Prostate gland (tissue), 2 donors: ENCODE measurements around the gene NAA80.

Experiments used
- POLR2A ChIP-seq: fragments of 450-650 bp; IDR thresholded peaks from one replicate; pipeline ENCODE4 v1.6.1; 2016; ENCODE audit warnings: antibody characterized with exemption, mild to moderate bottlenecking
- POLR2AphosphoS5 ChIP-seq: sonication (generic); formaldehyde crosslinking; IDR thresholded peaks from one replicate; pipeline ENCODE4 v1.6.1; 2017; ENCODE audit warnings: antibody characterized with exemption
- TF ChIP-seq, protein P1 (sequence below), 4 experiments: fragments of 200-600 bp in 2 of 4; fragments of 450-650 bp in 2 of 4; sonication (generic) in 2 of 4; IDR thresholded peaks; 1 replicate in 3 of 4; 2 replicates in 1 of 4; pipeline ENCODE4 v1.5.1; 2016 to 2019; ENCODE audit warnings: antibody characterized with exemption in 4 of 4, mild to moderate bottlenecking in 2 of 4, moderate library complexity in 2 of 4

DNA sequence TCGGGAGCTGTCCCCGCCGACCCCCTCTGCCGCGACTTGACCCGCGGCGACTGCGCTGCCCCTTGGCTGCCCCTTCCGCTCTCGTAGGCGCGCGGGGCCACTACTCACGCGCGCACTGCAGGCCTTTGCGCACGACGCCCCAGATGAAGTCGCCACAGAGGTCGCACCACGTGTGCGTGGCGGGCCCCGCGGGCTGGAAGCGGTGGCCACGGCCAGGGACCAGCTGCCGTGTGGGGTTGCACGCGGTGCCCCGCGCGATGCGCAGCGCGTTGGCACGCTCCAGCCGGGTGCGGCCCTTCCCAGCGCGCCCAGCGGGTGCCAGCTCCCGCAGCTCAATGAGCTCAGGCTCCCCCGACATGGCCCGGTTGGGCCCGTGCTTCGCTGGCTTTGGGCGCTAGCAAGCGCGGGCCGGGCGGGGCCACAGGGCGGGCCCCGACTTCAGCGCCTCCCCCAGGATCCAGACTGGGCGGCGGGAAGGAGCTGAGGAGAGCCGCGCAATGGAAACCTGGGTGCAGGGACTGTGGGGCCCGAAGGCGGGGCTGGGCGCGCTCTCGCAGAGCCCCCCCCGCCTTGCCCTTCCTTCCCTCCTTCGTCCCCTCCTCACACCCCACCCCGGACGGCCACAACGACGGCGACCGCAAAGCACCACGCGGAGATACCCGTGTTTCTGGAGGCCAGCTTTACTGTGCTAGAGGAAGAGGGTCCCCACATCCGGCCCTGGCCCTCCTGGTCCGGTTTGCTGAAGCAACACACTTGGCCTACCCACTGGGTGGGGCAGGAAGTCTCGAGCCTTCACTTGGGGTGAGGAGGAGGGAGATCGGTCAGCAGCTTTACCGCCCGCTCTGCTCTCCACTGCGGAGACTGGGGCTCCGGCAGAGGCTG, 41.5 kb upstream of the NAA80 start, which contains the start of gene RASSF1:
- TF ChIP-seq POLR2A (no peak), POLR2AphosphoS5 (no peak)
- TF ChIP-seq, protein P1, sequence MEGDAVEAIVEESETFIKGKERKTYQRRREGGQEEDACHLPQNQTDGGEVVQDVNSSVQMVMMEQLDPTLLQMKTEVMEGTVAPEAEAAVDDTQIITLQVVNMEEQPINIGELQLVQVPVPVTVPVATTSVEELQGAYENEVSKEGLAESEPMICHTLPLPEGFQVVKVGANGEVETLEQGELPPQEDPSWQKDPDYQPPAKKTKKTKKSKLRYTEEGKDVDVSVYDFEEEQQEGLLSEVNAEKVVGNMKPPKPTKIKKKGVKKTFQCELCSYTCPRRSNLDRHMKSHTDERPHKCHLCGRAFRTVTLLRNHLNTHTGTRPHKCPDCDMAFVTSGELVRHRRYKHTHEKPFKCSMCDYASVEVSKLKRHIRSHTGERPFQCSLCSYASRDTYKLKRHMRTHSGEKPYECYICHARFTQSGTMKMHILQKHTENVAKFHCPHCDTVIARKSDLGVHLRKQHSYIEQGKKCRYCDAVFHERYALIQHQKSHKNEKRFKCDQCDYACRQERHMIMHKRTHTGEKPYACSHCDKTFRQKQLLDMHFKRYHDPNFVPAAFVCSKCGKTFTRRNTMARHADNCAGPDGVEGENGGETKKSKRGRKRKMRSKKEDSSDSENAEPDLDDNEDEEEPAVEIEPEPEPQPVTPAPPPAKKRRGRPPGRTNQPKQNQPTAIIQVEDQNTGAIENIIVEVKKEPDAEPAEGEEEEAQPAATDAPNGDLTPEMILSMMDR (IDR thresholded peaks at IDR 0.05) = no peak
